Thymus (tissue), 14 donors: Measurements from ENCODE around the gene MAMSTR. TPM values are rescaled to one million over a fixed set of nuclear protein-coding genes. Genes with fewer than 3 reads are reported as not detected.
"Not testable (repeated sequence)": the region's sequence is repeated elsewhere in the genome, so short reads cannot be mapped to it uniquely, and the experiment has no call there.

Source experiments
- DNase-seq, 9 donors: peaks; one replicate each; pipeline ENCODE4 v3.0.0-alpha.2; 2013; ENCODE audit warnings: low spot score in 9 of 9, low read depth in 6 of 9, missing footprints in 1 of 9
- H3K27ac ChIP-seq, 2 donors: one replicate each; pipeline ENCODE4 v1.5.1; 2013; ENCODE audit warnings: control low read depth in 1 of 2, low read depth in 1 of 2, low read length in 1 of 2, mild to moderate bottlenecking in 1 of 2, moderate library complexity in 1 of 2
- H3K27me3 ChIP-seq, 2 donors: one replicate each; pipeline ENCODE4 v1.5.1; 2013; ENCODE audit warnings: low read length in 1 of 2; ENCODE audit not compliant: control insufficient read depth in 2 of 2, insufficient read depth in 1 of 2
- H3K36me3 ChIP-seq, 2 donors: one replicate each; pipeline ENCODE4 v1.5.1; 2013; ENCODE audit warnings: low read length in 1 of 2, mild to moderate bottlenecking in 1 of 2, moderate library complexity in 1 of 2; ENCODE audit not compliant: control insufficient read depth in 2 of 2, insufficient read depth in 2 of 2
- H3K4me1 ChIP-seq, 2 donors: one replicate each; pipeline ENCODE4 v1.5.1; 2013; ENCODE audit warnings: low read length in 2 of 2; ENCODE audit not compliant: control insufficient read depth in 2 of 2, insufficient read depth in 2 of 2
- H3K4me3 ChIP-seq, 2 donors: one replicate each; pipeline ENCODE4 v1.5.1; 2013; ENCODE audit warnings: low read length in 2 of 2, control low read depth in 1 of 2, mild to moderate bottlenecking in 1 of 2
- H3K9me3 ChIP-seq, 2 donors: one replicate each; pipeline ENCODE4 v1.5.1; 2013; ENCODE audit warnings: low read length in 1 of 2, mild to moderate bottlenecking in 1 of 2; ENCODE audit not compliant: control insufficient read depth in 2 of 2, insufficient read depth in 1 of 2
- WGBS: extraction: QIAGEN DNeasy Blood & Tissue Kit; methylation state at CpG from one replicate; pipeline ENCODE4 v1.1.7; 2013; 5-methylcytosine and 5-hydroxymethylcytosine counted together
- long read RNA-seq, 10 donors: transcript quantifications; one replicate each; lab custom pipeline, GENCODE V29; 2026
- polyA plus RNA-seq: library from polyadenylated mRNA; stranded (reverse); fragments of 200-250 nt; gene quantifications from one replicate; pipeline ENCODE4 v1.2.3, GENCODE V29; 2013
- total RNA-seq: library from RNA; stranded (reverse); fragments of 120-200 nt; gene quantifications from one replicate; pipeline ENCODE4 v1.2.4, GENCODE V29; 2013
- donor health status: healthy.

The MAMSTR gene, protein sequence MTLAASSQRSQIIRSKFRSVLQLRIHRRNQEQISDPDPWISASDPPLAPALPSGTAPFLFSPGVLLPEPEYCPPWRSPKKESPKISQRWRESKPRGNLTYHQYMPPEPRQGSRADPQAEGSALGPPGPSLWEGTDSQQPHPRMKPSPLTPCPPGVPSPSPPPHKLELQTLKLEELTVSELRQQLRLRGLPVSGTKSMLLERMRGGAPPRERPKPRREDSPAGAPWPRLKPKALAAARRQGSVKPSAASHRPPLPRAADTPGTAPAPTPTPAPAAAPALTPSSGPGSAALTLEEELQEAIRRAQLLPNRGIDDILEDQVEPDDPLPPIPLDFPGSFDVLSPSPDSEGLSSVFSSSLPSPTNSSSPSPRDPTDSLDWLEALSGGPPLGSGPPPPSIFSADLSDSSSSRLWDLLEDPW
- total RNA-seq (0.38 TPM), polyA plus RNA-seq (1.2 TPM)
- long read RNA-seq, donor 1 = 0 reads
- long read RNA-seq, donor 2 = 0 reads
- long read RNA-seq, donor 3 = 0 reads
- long read RNA-seq, donor 4 = 0 reads
- long read RNA-seq, donor 5 = 0 reads
- long read RNA-seq, donor 6, partial matches to known transcripts = 0 of 1 reads
- long read RNA-seq, donor 6, other reads (novel, unspliced or antisense) = 0 of 1 reads
- long read RNA-seq, donor 7 = 0 reads
- long read RNA-seq, donor 8 = 0 reads
- long read RNA-seq, donor 9 = 0 reads
- long read RNA-seq, donor 10 = 0 reads

DNA sequence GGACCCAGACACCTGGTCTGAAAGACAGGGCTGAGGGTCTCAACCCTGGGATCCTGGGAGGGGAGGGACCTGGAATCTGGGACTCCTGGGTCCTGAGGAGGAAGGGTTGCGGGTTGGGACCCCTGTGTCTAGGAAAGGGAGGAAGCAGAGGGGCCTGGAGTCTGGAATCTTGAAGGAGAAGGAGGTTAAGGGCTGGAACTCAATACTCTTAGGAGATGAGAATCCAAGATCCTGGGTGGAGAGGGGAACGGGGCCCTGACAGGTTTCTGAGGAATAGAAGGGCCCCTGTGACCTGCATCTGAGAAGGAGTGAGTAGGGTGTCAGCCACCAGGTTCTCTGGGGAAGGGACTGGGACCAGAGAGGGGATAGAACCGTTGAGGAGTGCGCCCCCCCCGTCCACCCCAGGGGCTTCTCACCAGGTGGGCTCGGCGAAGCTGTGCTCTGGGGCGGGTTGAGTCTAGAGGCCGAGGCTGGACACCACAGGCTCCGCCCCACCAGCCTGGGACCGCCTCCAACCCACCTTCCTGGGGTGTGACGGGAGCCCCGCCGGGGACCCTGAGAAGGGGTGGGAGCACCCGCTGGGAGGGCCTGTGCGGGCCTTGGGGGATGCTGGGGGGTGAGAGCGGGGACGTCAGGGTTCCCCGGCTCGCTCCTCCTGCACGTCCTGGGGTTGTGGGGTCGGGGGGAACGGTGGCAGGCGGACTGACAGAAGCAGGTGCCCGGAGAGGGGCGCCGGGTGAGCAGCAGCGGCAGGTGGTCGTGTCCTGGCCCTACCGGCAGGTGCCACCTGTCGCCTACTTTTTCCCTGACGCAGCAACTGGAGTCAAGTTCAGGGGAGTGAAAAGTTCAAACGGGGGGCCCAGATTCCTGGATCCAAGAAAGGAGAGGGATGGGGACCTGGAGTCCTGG, at the start of gene MAMSTR:
Gene MAMSTR, minus strand, starts transcription at position 463 of the 909 bp plus-strand sequence. CDS start 694 bp downstream, outside the sequence.
- no peak for DNase-seq
- 90% methylated on average over 33 of the region's 33 CpGs for WGBS

DNA sequence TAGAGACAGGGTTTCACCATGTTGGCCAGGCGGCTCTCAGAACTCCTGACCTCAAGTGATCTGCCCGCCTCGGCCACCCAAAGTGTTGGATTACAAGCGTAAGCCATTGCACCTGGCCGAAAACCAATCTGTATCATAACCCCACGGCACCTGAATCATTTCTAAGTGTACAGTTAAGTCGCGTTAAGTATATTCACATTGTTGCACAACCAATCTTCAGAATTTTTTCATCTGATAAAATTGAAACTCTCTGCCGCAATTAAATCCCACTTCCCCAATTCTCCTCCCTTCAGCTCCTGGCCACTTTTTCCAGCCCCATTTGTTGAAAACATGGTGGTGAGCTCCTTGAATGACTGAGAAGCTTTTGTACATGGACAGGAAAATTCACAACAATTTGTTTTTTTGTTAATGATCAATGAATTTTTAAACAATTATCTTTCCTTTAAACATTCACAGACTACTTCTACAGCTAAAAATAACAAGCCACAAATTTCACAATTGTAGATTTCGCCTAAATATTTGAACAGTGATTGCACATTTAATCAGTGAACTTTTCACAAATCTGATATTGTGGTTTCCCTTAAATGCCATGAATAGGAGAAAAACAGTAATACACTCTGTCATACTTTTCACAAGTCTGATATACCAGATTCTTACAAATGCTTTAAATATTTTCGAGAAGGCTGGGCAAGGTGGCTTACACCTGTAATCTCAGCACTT, 49.6 kb upstream of the MAMSTR start:
- DNase-seq = no peak
- H3K4me1 ChIP-seq = no peaks in the 10 kb centered on the region
- WGBS = 89% methylated on average over 11 of the region's 11 CpGs
- H3K9me3 ChIP-seq = no peaks in the 10 kb centered on the region
- peaks cover 0 to 18% of the 10 kb centered on the region in 2 donors for H3K27me3 ChIP-seq
- H3K36me3 ChIP-seq = no peaks in the 10 kb centered on the region
- no peak overlapping the region for H3K4me3 ChIP-seq
- H3K27ac ChIP-seq = no peak overlapping the region

More for the DNA sequence above, at the start of gene MAMSTR:
- peak within 1 kb of the TSS; percentile 66 to 67 for H3K4me3 ChIP-seq
- no peaks in the 10 kb centered on the region for H3K36me3 ChIP-seq
- peaks cover 11 to 33% of the 10 kb centered on the region in 2 donors for H3K4me1 ChIP-seq
- H3K9me3 ChIP-seq = peaks cover 0 to 4% of the 10 kb centered on the region in 2 donors
- no peaks in the 10 kb centered on the region for H3K27me3 ChIP-seq
- peak within 1 kb of the TSS in 1 of 2 donors; percentile 80 for H3K27ac ChIP-seq

DNA sequence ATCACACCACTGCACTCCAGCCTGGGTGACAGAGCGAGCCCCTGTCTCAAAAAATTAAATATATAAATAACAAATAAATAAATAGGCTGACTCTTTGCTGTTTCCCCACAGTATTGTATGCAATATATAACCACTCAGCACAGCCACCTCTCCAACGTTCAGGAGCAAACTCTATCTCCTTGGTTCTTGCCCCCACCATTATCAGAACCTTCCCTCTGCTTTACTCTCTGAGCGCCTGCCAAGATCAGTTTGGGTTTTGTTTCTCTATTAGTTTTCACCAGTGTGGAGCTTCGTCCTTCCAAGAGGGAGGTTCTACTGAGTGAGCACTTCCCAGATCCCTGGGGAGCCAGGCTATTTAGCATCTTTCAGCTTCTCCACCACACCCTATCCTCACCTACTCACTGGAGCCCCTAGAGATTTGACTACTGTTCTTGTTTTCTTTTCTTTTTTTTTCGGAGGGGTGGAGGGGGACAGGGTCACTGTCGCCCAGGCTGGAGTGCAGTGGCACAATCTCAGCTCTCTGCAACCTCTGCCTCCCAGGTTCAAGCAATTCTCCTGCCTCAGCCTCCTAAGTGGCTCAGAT, 48.7 kb upstream of the MAMSTR start:
- DNase-seq, H3K4me3 ChIP-seq, H3K4me1 ChIP-seq, H3K9me3 ChIP-seq, H3K36me3 ChIP-seq, H3K27ac ChIP-seq: not testable (repeated sequence)
- H3K27me3 ChIP-seq = peaks cover 0 to 18% of the 10 kb centered on the region in 2 donors
- 60% methylated on average over 6 of the region's 6 CpGs for WGBS

DNA sequence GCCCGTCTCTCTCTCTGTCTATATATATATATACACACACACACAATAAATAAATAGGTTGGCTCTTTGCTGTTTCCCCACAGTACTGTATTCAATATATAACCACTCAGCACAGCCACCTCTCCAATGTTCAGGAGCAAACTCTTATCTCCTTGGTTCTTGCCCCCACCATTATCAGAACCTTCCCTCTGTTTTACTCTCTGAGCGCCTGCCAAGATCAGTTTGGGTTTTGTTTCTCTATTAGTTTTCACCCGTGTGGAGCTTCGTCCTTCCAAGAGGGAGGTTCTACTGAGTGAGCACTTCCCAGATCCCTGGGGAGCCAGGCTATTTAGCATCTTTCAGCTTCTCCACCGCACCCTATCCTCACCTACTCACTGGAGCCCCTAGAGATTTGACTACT, 46.3 kb upstream of the MAMSTR start:
- not testable (repeated sequence) for H3K4me1 ChIP-seq, DNase-seq, H3K4me3 ChIP-seq, H3K27ac ChIP-seq, H3K36me3 ChIP-seq, H3K9me3 ChIP-seq
- 74% methylated on average over 5 of the region's 5 CpGs for WGBS
- peaks cover 0 to 35% of the 10 kb centered on the region in 2 donors for H3K27me3 ChIP-seq

DNA sequence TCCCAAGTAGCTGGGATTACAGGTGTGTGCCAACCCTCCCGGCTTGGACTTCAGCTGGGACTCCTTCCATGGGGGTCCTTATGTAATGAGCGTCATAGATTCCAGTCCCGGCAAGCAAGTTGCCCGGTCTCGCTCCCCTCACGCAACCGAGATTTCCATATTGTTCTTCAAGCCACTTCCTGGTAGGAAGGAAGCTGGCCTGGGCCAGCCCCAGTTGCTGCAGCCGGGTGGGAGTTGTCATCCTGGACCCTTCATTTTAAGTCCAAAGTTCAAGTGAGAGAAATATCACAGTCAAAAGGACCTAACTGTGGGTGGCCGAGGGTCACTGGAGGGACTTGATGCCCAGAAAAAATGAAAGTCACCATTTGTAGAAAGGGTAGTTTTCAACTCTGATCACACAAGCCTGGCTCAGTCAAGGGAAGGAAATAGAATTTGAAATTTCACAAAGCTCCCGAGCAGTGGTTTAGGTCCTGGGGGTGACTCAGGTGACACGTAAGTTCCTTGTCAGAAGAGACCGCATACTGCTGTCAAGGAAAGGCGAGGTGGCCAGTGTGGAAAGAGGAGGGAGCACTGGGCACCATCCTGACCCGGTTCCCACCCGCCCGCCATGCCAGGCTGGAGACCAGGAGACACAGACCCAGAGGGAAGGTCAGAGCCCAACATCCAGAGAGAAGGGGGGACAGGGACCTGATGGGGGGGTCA, 41.1 kb upstream of the MAMSTR start:
- Histone ChIP-seq H3K36me3 (no peaks in the 10 kb centered on the region), H3K27ac (no peak overlapping the region), H3K4me3 (no peak overlapping the region), H3K27me3 (peaks cover 0 to 47% of the 10 kb centered on the region in 2 donors), H3K4me1 (peaks cover 0 to 4% of the 10 kb centered on the region in 2 donors), H3K9me3 (no peaks in the 10 kb centered on the region)
- no peak for DNase-seq
- WGBS = 50% methylated on average over 16 of the region's 16 CpGs

DNA sequence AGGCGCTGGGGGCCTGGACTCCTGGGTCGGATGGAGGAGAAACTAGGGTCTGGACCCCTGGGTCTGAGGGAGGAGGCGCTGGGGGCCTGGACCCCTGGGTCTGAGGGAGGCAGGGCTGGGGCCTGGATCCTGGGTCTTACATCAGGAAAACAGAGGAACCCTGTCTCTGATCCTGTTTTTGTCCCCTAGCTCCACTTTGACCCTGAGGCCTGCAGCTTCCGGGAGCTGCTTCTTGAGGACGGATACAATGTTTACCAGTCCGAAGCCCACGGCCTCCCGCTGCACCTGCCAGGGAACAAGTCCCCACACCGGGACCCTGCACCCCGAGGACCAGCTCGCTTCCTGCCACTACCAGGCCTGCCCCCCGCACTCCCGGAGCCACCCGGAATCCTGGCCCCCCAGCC, 38.2 kb upstream of the MAMSTR start:
- Histone ChIP-seq H3K36me3 (no peaks in the 10 kb centered on the region), H3K27me3 (peaks cover 13 to 71% of the 10 kb centered on the region in 2 donors), H3K9me3 (no peaks in the 10 kb centered on the region), H3K27ac (no peak overlapping the region), H3K4me3 (no peak overlapping the region), H3K4me1 (peaks cover 3 to 12% of the 10 kb centered on the region in 2 donors)
- DNase-seq = no peak
- 93% methylated on average over 14 of the region's 14 CpGs for WGBS

DNA sequence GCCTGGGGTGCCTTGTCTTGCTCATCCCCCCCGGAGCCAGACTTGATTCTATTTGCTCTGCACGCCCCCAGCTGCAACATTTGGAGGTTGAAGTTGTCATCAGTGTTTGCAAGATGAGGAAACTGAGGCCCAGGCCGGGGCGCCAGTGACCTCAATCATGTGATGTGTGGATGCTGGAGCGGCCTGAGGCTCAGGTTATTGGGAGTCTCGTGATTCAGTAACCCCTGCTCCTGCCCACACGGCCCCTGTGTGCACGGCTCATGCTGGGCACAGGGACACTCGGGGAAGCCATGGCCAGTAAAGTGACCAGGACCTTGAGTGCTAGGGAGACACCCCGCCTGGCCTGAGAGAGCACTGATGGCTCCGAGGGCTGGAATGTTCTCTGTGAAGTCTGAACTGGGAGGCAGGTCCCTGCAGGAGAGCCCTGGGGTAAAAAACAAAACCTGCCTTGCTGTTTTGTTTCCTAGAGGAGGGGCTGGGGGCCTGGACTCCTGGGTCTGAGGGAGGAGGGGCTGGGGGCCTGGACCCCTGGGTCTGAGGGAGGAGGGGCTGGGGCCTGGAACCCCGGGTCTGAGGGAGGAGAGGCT, 37.7 kb upstream of the MAMSTR start:
- peaks cover 19 to 72% of the 10 kb centered on the region in 2 donors for H3K27me3 ChIP-seq
- DNase-seq = no peak
- H3K36me3 ChIP-seq = no peaks in the 10 kb centered on the region
- no peaks in the 10 kb centered on the region for H3K9me3 ChIP-seq
- peaks cover 6 to 17% of the 10 kb centered on the region in 2 donors for H3K4me1 ChIP-seq
- no peak overlapping the region for H3K27ac ChIP-seq
- WGBS = 92% methylated on average over 12 of the region's 12 CpGs
- H3K4me3 ChIP-seq = no peak overlapping the region
